Liver (tissue), 3 donors: ENCODE data around the gene F12.

Experiments
- ATF3 ChIP-seq: IDR thresholded peaks from 2 replicates; pipeline ENCODE4 v1.6.1; 2016; ENCODE audit warnings: antibody characterized with exemption
- EGR1 ChIP-seq, 2 donors: IDR thresholded peaks; 2 replicates each; pipeline ENCODE4 v1.6.1; 2016 to 2018; ENCODE audit warnings: antibody characterized with exemption in 2 of 2, low read depth in 2 of 2
- FOXA1 ChIP-seq: IDR thresholded peaks from 2 replicates; pipeline ENCODE4 v1.6.1; 2016; ENCODE audit warnings: antibody characterized with exemption
- FOXA2 ChIP-seq: IDR thresholded peaks from 2 replicates; pipeline ENCODE4 v1.6.1; 2016; ENCODE audit warnings: antibody characterized with exemption
- GABPA ChIP-seq, 2 donors: IDR thresholded peaks in 1 of 2; conservative IDR thresholded peaks in 1 of 2; 2 replicates each; pipeline ENCODE4 v1.6.1; 2016; ENCODE audit warnings: antibody characterized with exemption in 2 of 2, mild to moderate bottlenecking in 1 of 2, moderate library complexity in 1 of 2
- JUND ChIP-seq, 2 donors: IDR thresholded peaks; 2 replicates each; pipeline ENCODE4 v1.6.1; 2016; ENCODE audit warnings: antibody characterized with exemption in 2 of 2
- NR2F2 ChIP-seq: IDR thresholded peaks from 2 replicates; pipeline ENCODE4 v1.6.1; 2016; ENCODE audit warnings: antibody characterized with exemption
- RAD21 ChIP-seq, 2 donors: IDR thresholded peaks; 2 replicates each; pipeline ENCODE4 v1.6.1; 2016; ENCODE audit warnings: antibody characterized with exemption in 2 of 2, mild to moderate bottlenecking in 2 of 2
- SP1 ChIP-seq: IDR thresholded peaks from 2 replicates; pipeline ENCODE4 v1.6.1; 2018; ENCODE audit warnings: antibody characterized with exemption, mild to moderate bottlenecking
- TAF1 ChIP-seq: conservative IDR thresholded peaks from 2 replicates; pipeline ENCODE4 v1.6.1; 2016; ENCODE audit warnings: antibody characterized with exemption, mild to moderate bottlenecking
- YY1 ChIP-seq: IDR thresholded peaks from 2 replicates; pipeline ENCODE4 v1.6.1; 2016; ENCODE audit warnings: antibody characterized with exemption, mild to moderate bottlenecking
- TF ChIP-seq, protein P1 (sequence below): fragments of 150-350 bp; IDR thresholded peaks from 2 replicates; pipeline ENCODE4 v1.5.1; 2017; ENCODE audit warnings: improper control_type of control experiment, low read depth, low read length; ENCODE audit not compliant: missing input control
- donor health status: healthy.
- donor health status: healthy.

DNA sequence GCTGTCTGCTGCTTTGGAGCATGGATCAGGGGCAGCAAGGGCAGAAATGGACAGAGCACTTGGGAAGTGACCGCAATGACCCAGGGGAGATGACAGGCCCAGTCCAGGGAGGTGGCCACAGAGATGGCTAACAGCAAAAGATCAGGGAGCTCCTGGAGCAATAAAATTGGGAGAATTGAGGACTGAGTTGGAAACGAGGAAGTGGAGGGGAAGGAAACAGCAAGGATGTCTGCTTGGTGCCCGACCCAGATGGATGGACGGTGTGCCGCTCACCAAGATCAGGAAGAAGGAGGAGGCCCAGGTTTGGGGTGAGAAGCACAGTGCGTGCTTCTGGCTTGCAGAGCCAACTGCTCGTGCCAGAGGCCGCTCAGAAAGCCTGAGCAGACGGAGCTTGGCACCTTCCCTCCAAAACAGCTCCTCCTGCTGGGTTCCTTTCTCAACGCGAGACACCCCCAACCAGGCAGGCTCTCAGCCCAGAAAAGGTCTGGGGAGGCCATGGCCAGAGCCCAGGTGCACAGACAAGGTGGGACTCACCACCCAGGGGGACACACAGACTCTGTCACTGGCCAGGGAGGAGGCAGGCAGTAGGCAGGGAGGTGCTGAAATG is 26.8 kb downstream of the F12 start:
- no peak for TF ChIP-seq JUND (IDR thresholded peaks at IDR 0.05)
- TF ChIP-seq, protein P1, sequence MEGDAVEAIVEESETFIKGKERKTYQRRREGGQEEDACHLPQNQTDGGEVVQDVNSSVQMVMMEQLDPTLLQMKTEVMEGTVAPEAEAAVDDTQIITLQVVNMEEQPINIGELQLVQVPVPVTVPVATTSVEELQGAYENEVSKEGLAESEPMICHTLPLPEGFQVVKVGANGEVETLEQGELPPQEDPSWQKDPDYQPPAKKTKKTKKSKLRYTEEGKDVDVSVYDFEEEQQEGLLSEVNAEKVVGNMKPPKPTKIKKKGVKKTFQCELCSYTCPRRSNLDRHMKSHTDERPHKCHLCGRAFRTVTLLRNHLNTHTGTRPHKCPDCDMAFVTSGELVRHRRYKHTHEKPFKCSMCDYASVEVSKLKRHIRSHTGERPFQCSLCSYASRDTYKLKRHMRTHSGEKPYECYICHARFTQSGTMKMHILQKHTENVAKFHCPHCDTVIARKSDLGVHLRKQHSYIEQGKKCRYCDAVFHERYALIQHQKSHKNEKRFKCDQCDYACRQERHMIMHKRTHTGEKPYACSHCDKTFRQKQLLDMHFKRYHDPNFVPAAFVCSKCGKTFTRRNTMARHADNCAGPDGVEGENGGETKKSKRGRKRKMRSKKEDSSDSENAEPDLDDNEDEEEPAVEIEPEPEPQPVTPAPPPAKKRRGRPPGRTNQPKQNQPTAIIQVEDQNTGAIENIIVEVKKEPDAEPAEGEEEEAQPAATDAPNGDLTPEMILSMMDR: peak; percentile 38
- TF ChIP-seq NR2F2: no peak
- TF ChIP-seq ATF3: no peak
- no peak for TF ChIP-seq TAF1
- no peak for TF ChIP-seq FOXA2
- no peak for TF ChIP-seq GABPA (IDR thresholded peaks at IDR 0.05 in 1 of 2, conservative IDR thresholded peaks at IDR 0.05 in 1 of 2)
- TF ChIP-seq SP1: no peak
- peak; percentile 71 to 80 for TF ChIP-seq RAD21 (IDR thresholded peaks at IDR 0.05)
- TF ChIP-seq YY1: no peak
- no peak for TF ChIP-seq EGR1 (IDR thresholded peaks at IDR 0.05; ENCODE audit: low read depth in 2 of 2)
- no peak for TF ChIP-seq FOXA1
